SU-DHL-6 (cell line): ENCODE measurements around the gene RBP7.

Experiments used
- H2AFZ ChIP-seq: fragments of 200-600 bp; sonication (generic); 2 replicates; pipeline ENCODE4 v1.6.1; 2014; ENCODE audit warnings: low read depth, mild to moderate bottlenecking, moderate library complexity, mixed read lengths, antibody characterized with exemption, low read length; ENCODE audit not compliant: severe bottlenecking
- H3F3A ChIP-seq: fragments of 200-600 bp; shearing (Covaris generic); 2 replicates; pipeline ENCODE4 v1.6.0; 2016; ENCODE audit warnings: antibody characterized with exemption, mild to moderate bottlenecking; ENCODE audit not compliant: insufficient read depth
- H3K27ac ChIP-seq: fragments of 200-600 bp; sonication (generic); 2 replicates; pipeline ENCODE4 v1.5.1; 2016; ENCODE audit warnings: low read depth, mild to moderate bottlenecking, low read length, moderate library complexity, mixed read lengths
- H3K27me3 ChIP-seq: fragments of 200-600 bp; sonication (generic), shearing (Covaris generic); 2 replicates; pipeline ENCODE4 v1.6.0; 2014; ENCODE audit warnings: mild to moderate bottlenecking, low read length
- H3K36me3 ChIP-seq: fragments of 200-600 bp; sonication (generic); 2 replicates; pipeline ENCODE4 v1.6.1; 2014; ENCODE audit warnings: mild to moderate bottlenecking, low read length, mixed read lengths
- H3K4me2 ChIP-seq: fragments of 300-600, 200-600 bp; shearing (Covaris generic), sonication (generic); 2 replicates; pipeline ENCODE4 v1.6.0; 2014; ENCODE audit warnings: low read length, low read depth, mild to moderate bottlenecking; ENCODE audit not compliant: poor library complexity, severe bottlenecking
- H3K4me3 ChIP-seq: fragments of 200-600 bp; sonication (generic); 2 replicates; pipeline ENCODE4 v1.5.1; 2014; ENCODE audit warnings: antibody characterized with exemption, low read length, mild to moderate bottlenecking, mixed read lengths; ENCODE audit not compliant: insufficient read depth, poor library complexity, severe bottlenecking
- H3K79me2 ChIP-seq: fragments of 200-600 bp; sonication (generic); 2 replicates; pipeline ENCODE4 v1.6.1; 2014; ENCODE audit warnings: mild to moderate bottlenecking, low read length, moderate library complexity; ENCODE audit not compliant: insufficient read depth
- H3K9ac ChIP-seq: fragments of 200-600 bp; sonication (generic); 2 replicates; pipeline ENCODE4 v1.7.0; 2014; ENCODE audit warnings: mild to moderate bottlenecking, low read length
- H3K9me2 ChIP-seq: fragments of 200-600 bp; sonication (generic); replicated peaks from 2 replicates; pipeline ENCODE4 v1.6.1; 2014; ENCODE audit warnings: low read length; ENCODE audit not compliant: insufficient read depth
- H3K9me3 ChIP-seq: fragments of 200-600 bp; sonication (generic); 2 replicates; pipeline ENCODE4 v1.6.1; 2014; ENCODE audit warnings: low read length, mixed read lengths; ENCODE audit not compliant: insufficient read depth
- H4K20me1 ChIP-seq: fragments of 200-600 bp; sonication (generic); 2 replicates; pipeline ENCODE4 v1.6.1; 2014; ENCODE audit warnings: low read depth, mild to moderate bottlenecking, antibody characterized with exemption, low read length, moderate library complexity, mixed read lengths
- EZH2phosphoT487 ChIP-seq: fragments of 200-600 bp; sonication (generic), shearing (Covaris generic); conservative IDR thresholded peaks from 2 replicates; pipeline ENCODE4 v1.6.1; 2018; ENCODE audit warnings: mild to moderate bottlenecking, antibody characterized with exemption, low read length, moderate library complexity, mixed read lengths
- TF ChIP-seq, protein P1 (sequence below): fragments of 200-600 bp; sonication (generic); IDR thresholded peaks from one replicate; pipeline ENCODE4 v1.5.1; 2017; ENCODE audit warnings: antibody characterized with exemption, mild to moderate bottlenecking, low read length, moderate library complexity; ENCODE audit not compliant: insufficient read depth, poor library complexity, severe bottlenecking

Gene RBP7

DNA sequence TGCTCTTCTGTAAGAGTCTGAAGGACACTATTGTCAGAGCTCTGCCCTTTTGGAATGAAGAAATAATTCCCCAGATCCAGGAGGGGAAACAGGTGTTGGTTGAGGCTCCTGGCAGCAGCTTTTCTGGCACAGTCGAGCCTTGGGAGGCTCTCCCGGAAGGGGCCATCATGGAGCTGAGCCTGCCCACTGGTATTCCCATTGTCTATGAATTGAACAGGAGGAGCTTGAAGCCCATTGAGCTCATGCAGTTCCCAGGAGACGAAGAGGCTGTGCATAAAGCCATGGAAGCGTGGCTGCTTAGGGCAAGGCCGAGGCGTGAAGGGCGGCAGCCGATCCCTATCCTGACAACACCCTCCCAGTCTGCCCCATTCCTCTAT lies 62.3 kb downstream of the RBP7 start:
- Histone ChIP-seq H2AFZ (no peak overlapping the region), H3K36me3 (no peaks in the 10 kb centered on the region), H4K20me1 (no peaks in the 10 kb centered on the region), H3K9me2 (no peaks in the 10 kb centered on the region), H3K4me3 (no peak overlapping the region), H3K27me3 (no peaks in the 10 kb centered on the region), H3K9me3 (no peaks in the 10 kb centered on the region), H3K4me2 (no peak overlapping the region), H3K9ac (no peak overlapping the region), H3K27ac (no peak overlapping the region), H3F3A (no peaks in the 10 kb centered on the region), H3K79me2 (no peaks in the 10 kb centered on the region; the same call in 1 of the 2 replicates)
- TF ChIP-seq, protein P1, sequence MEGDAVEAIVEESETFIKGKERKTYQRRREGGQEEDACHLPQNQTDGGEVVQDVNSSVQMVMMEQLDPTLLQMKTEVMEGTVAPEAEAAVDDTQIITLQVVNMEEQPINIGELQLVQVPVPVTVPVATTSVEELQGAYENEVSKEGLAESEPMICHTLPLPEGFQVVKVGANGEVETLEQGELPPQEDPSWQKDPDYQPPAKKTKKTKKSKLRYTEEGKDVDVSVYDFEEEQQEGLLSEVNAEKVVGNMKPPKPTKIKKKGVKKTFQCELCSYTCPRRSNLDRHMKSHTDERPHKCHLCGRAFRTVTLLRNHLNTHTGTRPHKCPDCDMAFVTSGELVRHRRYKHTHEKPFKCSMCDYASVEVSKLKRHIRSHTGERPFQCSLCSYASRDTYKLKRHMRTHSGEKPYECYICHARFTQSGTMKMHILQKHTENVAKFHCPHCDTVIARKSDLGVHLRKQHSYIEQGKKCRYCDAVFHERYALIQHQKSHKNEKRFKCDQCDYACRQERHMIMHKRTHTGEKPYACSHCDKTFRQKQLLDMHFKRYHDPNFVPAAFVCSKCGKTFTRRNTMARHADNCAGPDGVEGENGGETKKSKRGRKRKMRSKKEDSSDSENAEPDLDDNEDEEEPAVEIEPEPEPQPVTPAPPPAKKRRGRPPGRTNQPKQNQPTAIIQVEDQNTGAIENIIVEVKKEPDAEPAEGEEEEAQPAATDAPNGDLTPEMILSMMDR, result no peak
- no peak for TF ChIP-seq EZH2phosphoT487

DNA sequence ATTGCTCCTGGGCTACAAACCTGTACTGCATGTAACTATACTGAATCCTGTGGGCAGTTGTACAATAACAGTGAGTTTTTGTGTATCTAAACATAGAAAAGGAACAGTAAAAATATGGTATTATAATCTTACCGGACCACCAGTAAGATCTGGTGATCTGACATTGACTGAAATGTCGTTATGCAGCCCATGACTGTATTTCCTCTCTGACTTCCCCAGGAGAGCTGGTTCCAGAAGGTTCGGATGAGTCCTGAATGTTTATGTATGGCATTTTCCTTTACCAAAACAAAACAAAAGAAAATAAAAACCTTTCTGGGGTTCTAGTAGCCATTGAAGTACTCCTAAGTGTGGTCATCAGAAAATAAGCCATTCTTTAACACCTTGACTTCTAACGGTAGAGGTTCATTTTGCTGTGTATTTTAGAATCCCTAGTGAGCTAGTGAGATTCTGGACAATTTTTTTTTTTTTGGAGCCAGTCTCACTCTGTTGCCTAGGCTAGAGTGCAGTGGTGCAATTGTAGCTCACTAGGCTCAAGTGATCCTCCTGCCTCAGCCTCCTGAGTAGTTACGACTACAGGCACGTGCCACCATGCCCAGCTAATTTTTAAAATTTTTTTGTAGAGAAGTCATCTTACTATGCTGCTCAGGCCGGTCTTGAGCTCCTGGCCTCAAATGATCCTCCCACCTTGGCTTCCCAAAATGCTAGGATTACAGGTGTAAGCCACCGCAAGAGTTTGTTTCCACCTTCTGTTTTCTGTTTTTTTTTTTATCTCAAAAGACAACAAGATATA lies 63.5 kb downstream of the RBP7 start:
- Histone ChIP-seq H4K20me1 (no peaks in the 10 kb centered on the region), H3K9me3 (no peaks in the 10 kb centered on the region), H3K4me2 (no peak overlapping the region), H3K9me2 (no peaks in the 10 kb centered on the region), H3K27ac (no peak overlapping the region), H3K27me3 (no peaks in the 10 kb centered on the region), H2AFZ (no peak overlapping the region), H3K36me3 (no peaks in the 10 kb centered on the region), H3K79me2 (no peaks in the 10 kb centered on the region; the same call in 1 of the 2 replicates), H3K9ac (no peak overlapping the region), H3F3A (no peaks in the 10 kb centered on the region), H3K4me3 (no peak overlapping the region)
- no peak for TF ChIP-seq EZH2phosphoT487
- TF ChIP-seq, protein P1, result no peak

- Histone ChIP-seq H3K9me2 (no peaks in the 10 kb centered on the region), H3K79me2 (no peaks in the 10 kb centered on the region; the same call in 1 of the 2 replicates), H3K36me3 (no peaks in the 10 kb centered on the region), H2AFZ (no peak overlapping the region), H3F3A (no peaks in the 10 kb centered on the region), H3K9me3 (no peaks in the 10 kb centered on the region), H3K27ac (no peak overlapping the region), H3K9ac (no peak overlapping the region), H3K4me2 (no peak overlapping the region), H4K20me1 (no peaks in the 10 kb centered on the region), H3K4me3 (no peak overlapping the region), H3K27me3 (no peaks in the 10 kb centered on the region)
- TF ChIP-seq, protein P1, result no peak
- TF ChIP-seq EZH2phosphoT487, result no peak
Observed at GRCh38 chr1:10061276-10061675, 64.2 kb downstream of the RBP7 start.
